ENCODE measurements around the gene KSR1. TPM values are rescaled to one million over a fixed set of nuclear protein-coding genes. Genes with fewer than 3 reads are reported as not detected.

Gene KSR1
- total RNA-seq, 1 experiment from 2014 or later, result 41.7 TPM

DNA sequence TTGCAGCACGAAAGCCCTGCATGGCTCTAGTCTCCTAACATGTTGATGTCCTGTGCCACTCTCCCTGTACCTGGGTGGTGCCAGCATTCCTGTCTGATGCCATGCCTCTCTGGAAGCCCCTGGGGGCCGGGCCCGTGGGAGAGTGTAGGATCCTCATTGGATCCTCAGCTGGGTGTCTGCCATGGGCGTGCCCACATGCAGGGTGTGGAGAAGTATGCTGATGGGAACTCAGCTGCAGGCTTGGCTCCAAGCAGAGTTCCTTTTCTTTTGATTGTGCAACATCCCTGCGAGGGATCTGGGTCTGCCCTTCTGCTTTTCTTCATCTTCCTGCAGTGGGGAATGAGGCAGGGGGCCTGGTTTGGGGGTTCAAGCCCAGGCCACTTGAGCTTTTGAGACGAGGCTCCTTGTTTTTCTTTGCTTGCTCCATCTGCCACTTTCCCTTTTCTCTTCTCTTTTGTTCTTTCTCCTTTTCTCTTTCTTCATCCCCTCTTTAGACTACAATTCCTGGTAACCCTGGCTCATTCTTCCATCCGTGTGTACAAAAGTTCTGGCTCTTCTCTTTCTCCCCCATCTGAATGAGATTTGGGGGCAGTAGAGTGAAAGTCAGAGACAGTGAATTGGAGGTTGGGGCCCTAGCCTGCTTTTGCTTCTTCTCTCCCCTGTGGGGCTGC, 32.9 kb downstream of the KSR1 start:
- no peak overlapping the region for H3K27ac ChIP-seq (ENCODE audit: low read depth, low read length, poor library complexity, severe bottlenecking)
- H3K4me1 ChIP-seq (ENCODE audit: insufficient read depth, low read length, poor library complexity, severe bottlenecking), result peaks cover 64% of the 10 kb centered on the region
- TF ChIP-seq EZH2 (IDR thresholded peaks at IDR 0.05; ENCODE audit: borderline replicate concordance, low read depth, low read length, poor library complexity, severe bottlenecking) (no peak), CTCF (conservative IDR thresholded peaks at IDR 0.05; ENCODE audit: low read depth, low read length) (no peak)
- POLR2A ChIA-PET (ENCODE audit: low non-redundant PET), result no interaction called here
- peak; percentile 76 for DNase-seq (ENCODE audit: low spot score)
- H3K4me3 ChIP-seq (ENCODE audit: low read depth, low read length, poor library complexity, severe bottlenecking), result no peak overlapping the region
- H3K27me3 ChIP-seq (replicated peaks; ENCODE audit: insufficient read depth, low read depth, low read length, poor library complexity), result no peaks in the 10 kb centered on the region
- CTCF ChIA-PET, result no interaction called here
- H3K36me3 ChIP-seq (ENCODE audit: insufficient read depth, low read length, poor library complexity, severe bottlenecking), result no peaks in the 10 kb centered on the region
- no TSS peak for BruUV-seq (replicated peaks)
- intact Hi-C loops (cut with micrococcal nuclease; ENCODE audit: unreplicated experiment), result no loop called here
- H3K9me3 ChIP-seq (ENCODE audit: low read depth, low read length, poor library complexity, severe bottlenecking), result no peaks in the 10 kb centered on the region

GRCh38 chr17:27490391-27490790, 34.1 kb downstream of the KSR1 start:
- no peaks in the 10 kb centered on the region for H3K9me3 ChIP-seq (ENCODE audit: low read depth, low read length, poor library complexity, severe bottlenecking)
- DNase-seq (ENCODE audit: low spot score), result peak; percentile 73
- TF ChIP-seq EZH2 (IDR thresholded peaks at IDR 0.05; ENCODE audit: borderline replicate concordance, low read depth, low read length, poor library complexity, severe bottlenecking) (no peak), CTCF (conservative IDR thresholded peaks at IDR 0.05; ENCODE audit: low read depth, low read length) (no peak)
- no peaks in the 10 kb centered on the region for H3K36me3 ChIP-seq (ENCODE audit: insufficient read depth, low read length, poor library complexity, severe bottlenecking)
- CTCF ChIA-PET, result interaction anchor here (0.6 kb wide), 1 partner anchor 72 kb away, joined by 4 read pairs; no protein-coding TSS in a partner anchor
- BruUV-seq (replicated peaks), result no TSS peak
- no peaks in the 10 kb centered on the region for H3K27me3 ChIP-seq (replicated peaks; ENCODE audit: insufficient read depth, low read depth, low read length, poor library complexity)
- H3K27ac ChIP-seq (ENCODE audit: low read depth, low read length, poor library complexity, severe bottlenecking), result no peak overlapping the region
- H3K4me3 ChIP-seq (ENCODE audit: low read depth, low read length, poor library complexity, severe bottlenecking), result no peak overlapping the region
- POLR2A ChIA-PET (ENCODE audit: low non-redundant PET), result no interaction called here
- peaks cover 73% of the 10 kb centered on the region for H3K4me1 ChIP-seq (ENCODE audit: insufficient read depth, low read length, poor library complexity, severe bottlenecking)
- intact Hi-C loops (cut with micrococcal nuclease; ENCODE audit: unreplicated experiment), result no loop called here

GRCh38 chr17:27491713-27492190, 35.5 kb downstream of the KSR1 start:
- no peak for DNase-seq (ENCODE audit: low spot score)
- POLR2A ChIA-PET (ENCODE audit: low non-redundant PET), result no interaction called here
- no peaks in the 10 kb centered on the region for H3K27me3 ChIP-seq (replicated peaks; ENCODE audit: insufficient read depth, low read depth, low read length, poor library complexity)
- H3K9me3 ChIP-seq (ENCODE audit: low read depth, low read length, poor library complexity, severe bottlenecking), result no peaks in the 10 kb centered on the region
- no peak overlapping the region for H3K4me3 ChIP-seq (ENCODE audit: low read depth, low read length, poor library complexity, severe bottlenecking)
- CTCF ChIA-PET, result no interaction called here
- H3K27ac ChIP-seq (ENCODE audit: low read depth, low read length, poor library complexity, severe bottlenecking), result no peak overlapping the region
- no TSS peak for BruUV-seq (replicated peaks)
- H3K36me3 ChIP-seq (ENCODE audit: insufficient read depth, low read length, poor library complexity, severe bottlenecking), result no peaks in the 10 kb centered on the region
- intact Hi-C loops (cut with micrococcal nuclease; ENCODE audit: unreplicated experiment), result no loop called here
- TF ChIP-seq EZH2 (IDR thresholded peaks at IDR 0.05; ENCODE audit: borderline replicate concordance, low read depth, low read length, poor library complexity, severe bottlenecking), result no peak
- TF ChIP-seq CTCF (conservative IDR thresholded peaks at IDR 0.05; ENCODE audit: low read depth, low read length), result no peak
- H3K4me1 ChIP-seq (ENCODE audit: insufficient read depth, low read length, poor library complexity, severe bottlenecking), result peaks cover 63% of the 10 kb centered on the region
